NCI-H345 treated with DMSO at 0.1 percent for 48 hours (cell line): ENCODE measurements around the gene GFOD1.
"Not testable (repeated sequence)": the region's sequence is repeated elsewhere in the genome, so short reads cannot be mapped to it uniquely, and the experiment has no call there.

Source experiments
- DNase-seq: peaks from one replicate; lab custom pipeline; 2025; ENCODE audit not compliant: unreplicated experiment; lab: John Stamatoyannopoulos, UW

Gene GFOD1

DNA sequence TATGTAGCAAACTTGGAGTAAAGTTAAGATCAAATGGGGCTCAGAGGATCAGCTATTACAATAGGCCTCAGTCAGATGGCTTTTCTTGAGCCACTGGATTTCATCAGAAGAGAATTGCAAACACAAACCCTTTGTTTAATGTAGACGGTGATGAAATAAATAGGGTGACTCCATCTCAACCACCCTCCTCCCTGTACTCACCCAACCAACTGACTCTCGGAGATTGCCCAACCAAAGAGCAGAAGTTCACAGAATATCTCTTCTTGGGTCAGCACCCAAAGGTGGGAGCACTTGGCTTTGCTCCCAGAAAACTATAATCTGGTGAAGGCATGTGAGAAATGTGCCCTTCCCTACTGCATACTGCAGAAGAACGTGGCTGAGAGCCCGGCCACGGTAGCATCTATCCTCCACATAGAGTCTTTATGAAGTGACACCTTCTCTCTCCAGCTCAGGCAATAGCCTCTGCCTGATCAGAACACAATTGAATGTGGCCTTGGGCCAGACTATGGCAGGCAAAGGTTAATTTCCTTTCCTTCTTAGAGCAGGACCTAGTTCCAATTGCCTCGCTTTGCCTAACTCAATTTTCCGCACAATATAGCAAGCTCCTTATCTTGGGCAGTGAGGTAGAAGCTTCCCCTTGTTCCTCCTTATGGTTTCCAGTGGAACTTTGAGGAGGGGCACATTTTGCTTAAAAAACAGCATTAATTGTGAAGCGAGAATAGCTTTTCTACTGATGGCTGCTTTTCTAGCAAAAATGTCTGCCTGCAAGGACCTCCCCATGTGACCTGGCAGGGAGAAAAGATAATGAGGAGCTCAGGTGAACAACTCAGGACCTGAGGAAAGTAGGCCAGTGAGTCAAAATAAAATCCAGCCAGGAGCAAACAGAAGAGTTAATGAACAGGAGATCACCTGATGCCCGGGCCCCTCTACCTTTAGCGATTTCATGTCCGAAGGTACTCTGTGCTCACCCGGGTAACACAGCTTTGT is 79.4 kb downstream of the GFOD1 start:
- no peak for DNase-seq

DNA sequence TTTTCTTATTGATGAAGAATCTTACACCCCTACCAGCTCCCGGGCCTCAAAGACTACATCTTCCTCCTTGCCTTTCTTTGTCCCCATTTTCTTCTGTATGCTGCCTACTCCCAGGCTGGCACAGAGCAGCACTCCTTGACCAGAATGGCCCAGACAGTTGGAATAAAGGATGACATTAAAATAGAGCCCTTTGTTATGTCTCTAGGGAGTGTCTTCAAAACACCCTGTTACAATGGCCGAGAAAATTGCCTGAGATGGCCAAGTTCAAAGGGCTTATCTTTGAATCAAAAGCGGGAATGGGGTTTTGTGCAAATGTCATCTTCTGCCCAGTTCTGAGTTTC is 80.1 kb downstream of the GFOD1 start:
- no peak for DNase-seq

DNA sequence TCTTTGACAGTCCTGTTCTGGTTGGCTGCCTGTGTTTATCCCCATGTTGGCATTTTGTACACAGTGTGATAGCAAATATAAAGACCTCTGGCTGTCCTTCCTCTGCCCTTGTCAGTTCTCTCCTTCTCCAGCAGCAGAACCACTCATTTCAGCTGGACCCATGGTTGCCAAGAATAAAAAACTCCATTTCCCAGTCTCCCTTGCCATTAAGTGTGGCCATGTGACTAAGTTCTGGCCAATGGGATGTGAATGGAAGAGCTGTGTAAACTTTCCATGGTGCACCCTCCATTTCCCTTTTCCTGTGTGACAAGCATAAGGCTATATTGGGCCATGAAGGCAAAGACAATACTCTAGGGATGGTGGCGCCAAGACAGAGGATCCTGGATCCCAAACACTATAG is 80.6 kb downstream of the GFOD1 start:
- DNase-seq: no peak

DNA sequence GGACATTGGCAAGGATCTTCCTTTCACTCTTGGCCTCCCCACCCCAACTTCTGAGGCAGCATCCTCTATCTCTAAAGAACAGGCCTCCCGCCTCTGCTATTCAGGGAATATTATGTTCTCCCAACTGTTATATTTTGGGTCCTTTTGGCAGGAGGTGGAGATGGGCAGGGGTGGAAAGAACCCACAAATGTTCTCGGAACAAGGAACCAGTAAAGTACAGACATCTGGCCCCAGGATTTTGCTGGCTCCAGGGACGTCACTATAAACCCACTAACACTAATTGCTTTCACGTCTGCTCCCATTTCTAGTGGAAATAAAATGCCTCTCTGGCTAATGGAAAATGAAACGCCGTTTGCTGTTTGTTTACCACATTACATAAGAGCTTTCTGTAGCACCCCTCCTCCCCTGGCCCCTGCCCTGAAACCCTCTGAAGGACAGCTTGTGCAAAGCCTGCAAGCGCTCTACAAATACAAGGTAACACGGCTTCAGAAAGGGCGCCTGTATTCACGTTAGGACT is 81.4 kb downstream of the GFOD1 start:
- no peak for DNase-seq

DNA sequence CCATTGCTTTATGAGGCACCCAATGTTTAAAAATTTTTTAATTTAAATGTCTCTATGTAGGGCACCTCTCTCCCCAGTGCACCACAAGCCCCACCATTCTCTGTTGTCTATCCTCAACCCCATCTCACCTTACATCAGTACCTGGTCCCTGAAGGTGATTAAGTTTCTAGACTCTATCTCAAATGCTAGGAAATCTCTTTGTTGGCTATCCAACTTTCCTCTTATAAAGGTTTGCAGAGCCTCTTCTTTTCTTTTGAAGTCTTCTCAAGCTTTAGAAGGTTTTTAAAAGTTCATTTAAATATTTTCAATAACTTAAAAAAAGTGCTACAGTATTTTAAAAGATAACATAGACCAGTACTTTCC is 82.5 kb downstream of the GFOD1 start:
- DNase-seq: no peak

DNA sequence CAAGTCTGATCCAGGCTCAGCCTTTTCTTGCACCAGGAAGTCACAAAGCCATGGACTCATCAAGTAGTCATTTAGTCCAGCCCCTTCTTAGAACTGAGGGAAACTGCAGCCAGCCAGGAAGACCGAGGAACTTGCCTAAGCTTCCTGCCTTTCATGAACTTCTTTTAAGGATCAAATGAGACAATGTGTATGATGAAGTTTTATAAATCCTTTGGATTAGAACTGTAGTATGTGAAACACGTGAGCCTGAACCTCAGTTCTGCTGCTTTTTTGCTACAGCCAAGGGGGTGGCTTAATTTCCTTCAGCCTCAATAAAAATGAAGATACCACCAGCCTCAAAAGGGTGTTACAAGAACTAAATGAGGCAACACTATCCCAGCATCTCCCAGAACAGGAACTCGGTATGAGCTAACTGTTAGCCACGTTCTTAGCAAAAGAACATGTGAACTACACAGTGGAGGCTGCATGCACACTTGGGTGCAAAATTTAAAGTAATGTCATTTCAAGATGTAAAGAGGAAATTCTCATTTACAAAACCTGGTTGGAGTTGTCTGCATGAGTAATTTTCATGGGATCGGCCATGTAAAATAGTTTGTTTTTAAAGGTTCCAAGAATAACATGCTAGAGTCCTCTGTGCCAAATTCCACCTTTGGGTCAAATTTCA is 83.0 kb downstream of the GFOD1 start:
- no peak for DNase-seq

DNA sequence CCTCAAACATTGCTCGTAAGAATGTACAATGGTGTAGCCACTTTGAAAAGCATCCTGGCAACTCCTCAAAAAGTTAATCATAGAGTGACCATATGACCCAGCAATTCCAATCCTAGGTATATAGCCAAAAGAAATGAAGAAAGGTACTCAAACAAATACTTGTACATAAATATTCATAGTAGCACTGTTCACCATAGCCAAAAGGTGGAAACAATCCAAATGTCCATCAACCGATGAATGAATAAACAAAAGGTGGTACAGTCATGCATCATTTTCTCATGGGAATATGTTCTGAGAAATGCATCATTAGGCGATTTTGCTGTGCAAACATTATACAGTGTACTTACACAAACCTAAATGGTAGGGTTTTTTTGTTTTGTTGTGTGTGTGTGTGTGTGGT is 84.7 kb downstream of the GFOD1 start:
- no peak for DNase-seq

DNA sequence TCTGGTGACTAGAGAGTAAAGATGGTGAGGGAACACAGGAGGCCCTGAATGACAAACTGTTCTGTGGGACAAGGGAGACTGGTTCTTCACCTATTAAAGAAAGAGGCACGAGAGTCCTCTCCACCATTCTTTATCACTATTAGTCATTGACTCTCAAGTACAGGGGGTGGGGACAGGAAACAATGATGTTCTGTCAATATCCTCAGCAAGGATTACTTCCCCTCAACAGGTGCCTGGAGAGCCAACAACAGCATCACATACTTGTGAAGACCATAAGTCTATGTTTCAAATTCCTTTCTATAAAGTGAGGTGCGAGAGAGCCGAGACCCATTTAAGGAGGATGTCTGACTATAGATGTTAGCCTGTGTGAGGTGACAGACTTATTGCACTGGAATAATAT is 86.6 kb downstream of the GFOD1 start:
- DNase-seq: no peak

DNA sequence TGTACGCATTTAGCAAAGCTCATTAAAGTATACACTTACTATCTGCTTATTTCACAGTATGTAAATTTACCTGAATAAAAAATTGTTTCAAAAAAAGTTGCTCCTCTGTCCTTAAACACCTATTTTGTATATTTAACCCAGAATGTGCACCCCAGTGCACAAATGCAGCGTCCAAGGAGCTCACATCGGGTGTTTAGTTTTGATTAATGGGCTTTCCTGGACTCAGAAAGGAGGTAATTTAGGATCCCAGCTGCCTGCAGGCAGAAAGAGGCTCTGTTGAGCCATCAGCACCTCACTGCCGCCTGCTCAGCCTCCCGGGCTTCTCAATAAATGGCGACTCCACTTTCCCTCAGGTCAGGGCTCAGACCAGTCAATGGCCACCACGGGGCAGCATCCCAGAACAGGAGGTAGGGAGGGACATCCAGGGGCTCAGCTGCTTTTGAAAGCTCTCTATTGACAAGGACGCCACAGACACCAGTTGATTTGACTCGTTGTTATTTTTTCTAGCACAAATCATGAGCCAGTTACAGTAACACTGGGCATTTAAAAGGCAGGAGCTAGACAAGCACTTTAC is 88.9 kb downstream of the GFOD1 start:
- no peak for DNase-seq

DNA sequence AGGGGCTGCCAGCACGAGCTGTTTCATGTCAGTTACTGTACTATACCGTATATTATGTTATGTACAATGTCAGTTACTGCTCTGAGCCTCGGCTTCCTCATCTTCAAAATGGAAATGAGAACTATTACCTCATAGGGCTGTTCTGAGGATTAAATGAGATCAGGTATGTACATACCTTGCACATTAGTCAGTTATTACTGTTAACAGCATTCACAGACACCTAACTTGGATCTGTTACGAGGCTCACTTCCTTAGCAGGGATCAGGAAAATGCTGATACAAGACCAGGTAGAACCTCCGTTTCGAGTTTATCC is 89.4 kb downstream of the GFOD1 start:
- no peak for DNase-seq

DNA sequence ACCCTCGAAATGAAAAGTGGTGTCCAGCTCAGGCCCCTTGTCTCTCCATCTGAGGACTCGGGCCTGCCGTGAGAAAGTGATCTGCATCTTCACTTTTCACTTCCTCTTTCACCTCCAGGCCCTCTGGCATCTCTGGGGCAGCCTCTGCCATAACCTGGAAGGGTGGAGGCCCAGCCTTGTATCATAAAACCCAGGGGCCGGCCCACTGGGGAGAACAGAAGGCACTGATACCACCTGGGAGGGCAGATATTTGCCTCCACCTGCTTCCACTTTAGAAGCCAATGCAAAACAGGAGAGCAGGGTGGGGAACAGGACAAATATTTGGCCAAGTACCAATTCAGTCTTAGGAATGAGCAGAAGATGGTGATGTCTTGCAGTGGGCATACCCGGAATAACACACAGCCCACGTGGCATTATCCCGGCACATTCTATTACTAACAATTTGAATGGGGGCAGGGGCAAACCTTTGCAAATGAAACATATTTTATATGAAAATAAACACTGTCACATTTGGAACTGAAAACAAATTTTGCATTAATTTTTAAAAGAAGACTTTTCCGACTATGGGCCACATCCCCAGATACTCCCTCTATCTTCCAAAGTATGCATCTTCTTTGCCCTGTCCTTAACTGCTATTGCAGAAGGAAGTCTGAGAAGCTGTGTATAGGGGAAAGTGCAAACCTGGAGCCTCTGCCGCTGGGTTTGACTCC is 89.9 kb downstream of the GFOD1 start:
- no peak for DNase-seq

DNA sequence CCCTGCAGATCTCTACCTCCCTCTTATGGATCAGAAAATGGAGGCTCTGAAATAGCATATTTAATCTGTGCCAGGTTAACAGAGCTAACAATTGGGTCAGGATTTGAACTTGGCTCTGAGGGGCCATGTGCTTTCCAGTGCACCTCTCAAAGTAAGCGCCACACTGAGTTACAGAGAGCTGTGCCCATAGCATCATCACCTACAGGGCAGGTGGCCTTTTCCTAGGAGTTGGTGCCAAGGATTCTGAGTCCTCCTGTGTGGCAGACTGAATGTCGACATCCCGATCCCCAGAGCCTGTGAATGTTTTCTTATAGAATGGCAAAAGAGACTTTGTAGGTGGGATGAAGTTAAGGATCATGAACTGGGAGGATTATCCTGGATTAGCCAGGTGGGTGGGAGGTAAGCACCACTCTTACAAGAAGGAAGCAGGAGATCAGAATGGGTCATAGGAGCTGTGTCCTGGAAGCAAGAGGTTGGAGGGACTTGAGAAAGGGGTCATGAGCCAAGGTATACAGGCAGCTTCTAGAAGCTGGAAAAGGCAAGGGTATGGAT is 91.1 kb downstream of the GFOD1 start:
- no peak for DNase-seq

DNA sequence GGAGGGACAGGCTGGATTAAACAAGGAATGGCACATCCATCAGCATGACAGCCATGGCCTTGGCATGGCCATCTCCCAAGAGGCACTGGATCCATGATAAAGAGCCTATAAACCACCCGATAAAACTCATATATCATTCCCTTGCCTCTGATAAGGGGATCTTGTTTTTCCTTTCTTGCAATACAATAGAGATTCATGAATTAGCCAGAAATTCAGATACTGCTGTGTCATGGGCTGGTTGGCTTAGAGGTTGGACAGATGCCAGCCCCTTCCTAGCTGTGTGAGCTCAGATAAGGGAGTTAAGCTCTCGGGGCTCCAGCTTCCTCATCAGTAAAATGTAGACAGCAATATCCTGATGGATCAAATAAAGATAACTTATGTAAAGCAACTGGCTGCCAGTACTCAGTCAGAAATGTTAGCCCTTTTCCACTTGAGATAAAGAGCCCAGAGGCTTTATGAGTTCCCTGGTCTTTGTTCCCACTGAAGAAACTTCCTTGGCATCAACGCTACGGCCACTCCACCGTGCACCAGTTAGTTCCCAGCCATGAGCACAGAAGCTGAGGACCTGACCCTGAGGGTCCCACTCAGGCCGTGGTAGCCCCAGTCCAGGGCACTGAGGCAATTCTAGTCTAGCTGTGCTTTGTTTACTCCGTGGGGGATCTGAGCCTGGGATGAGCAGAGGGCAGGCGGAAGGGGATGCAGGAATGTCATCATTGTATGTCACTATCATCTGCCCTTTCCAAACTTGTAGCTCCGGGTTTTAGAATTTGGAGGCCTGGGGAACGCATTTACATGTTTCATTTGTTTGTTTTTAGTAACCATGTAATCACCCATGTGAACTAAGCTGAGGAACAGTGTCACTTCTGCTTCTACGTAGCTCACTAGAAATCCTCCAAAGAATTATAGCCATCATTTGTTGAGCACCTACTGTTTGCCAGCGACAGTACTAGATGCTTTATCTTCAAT is 91.8 kb downstream of the GFOD1 start:
- no peak for DNase-seq

DNA sequence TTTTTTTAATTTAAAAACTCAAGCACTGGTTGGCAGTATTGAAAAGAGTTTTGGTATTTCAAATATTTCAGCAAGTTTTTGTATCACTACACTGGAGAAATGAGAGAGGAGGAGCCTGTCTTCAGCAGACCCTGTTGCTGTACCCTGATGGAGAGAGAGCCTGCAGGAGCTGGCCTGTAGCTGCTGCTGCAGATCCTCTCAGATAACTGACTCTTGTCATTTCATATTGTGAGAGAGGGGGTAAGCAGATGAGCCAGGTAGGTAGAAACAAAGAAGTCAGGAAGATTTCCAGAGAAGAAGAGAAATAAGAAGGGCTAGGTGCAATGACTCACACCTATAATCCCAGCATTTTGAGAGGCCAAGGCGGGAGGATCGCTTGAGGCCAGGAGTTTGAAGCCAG is 94.9 kb downstream of the GFOD1 start:
- DNase-seq: no peak

DNA sequence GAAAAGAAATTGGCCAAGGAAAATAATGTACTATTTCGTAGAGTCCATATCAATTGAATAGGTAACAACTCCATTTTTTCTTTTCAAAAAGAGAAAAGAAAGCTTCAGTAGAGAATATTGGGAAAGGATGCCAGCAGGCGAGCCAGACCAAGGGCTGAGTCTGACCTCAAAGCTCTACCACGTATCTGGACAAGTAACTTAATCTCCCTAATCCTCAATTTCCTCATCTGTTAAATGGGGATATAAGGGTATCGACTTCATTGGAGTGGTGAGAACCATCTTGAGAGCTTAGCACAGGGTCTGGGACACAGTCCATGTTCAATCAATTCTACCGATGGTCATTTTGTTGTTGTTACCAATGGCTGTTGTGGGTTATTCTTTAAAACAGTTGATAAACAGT is 95.9 kb downstream of the GFOD1 start:
- DNase-seq: no peak

DNA sequence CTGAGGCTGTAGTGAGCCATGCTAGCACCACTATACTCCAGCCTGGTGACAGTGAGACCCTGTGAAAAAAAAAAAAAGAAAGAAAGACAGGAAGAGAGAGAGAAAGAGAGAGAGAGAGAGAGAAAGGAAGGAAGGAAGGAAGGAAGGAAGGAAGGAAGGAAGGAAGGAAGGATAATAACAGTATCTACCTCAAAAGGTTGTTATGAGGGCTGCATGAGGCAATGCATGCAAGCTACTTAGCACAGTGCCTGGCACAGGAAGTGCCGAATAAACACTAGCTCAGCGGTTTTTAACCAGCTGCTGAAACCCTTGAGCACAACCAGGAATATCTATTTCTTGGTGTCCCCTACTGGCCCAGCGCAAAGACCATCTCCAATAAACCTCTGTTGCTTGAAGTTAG is 96.7 kb downstream of the GFOD1 start:
- DNase-seq: no peak

DNA sequence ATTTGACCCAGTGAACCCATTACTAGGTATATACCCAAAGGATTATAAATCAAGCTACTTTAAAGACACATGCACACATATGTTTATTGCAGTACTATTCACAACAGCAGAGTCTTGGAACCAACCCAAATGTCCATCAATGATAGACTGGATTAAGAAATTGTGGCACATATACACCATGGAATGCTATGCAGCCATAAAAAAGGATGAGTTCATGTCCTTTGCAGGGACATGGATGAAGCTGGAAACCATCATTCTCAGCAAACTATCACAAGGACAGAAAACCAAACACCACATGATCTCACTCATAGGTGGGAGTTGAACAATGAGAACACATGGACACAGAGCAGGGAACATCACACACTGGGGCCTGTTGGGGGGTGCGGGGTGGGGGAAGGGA is 98.2 kb downstream of the GFOD1 start:
- not testable (repeated sequence) for DNase-seq

DNA sequence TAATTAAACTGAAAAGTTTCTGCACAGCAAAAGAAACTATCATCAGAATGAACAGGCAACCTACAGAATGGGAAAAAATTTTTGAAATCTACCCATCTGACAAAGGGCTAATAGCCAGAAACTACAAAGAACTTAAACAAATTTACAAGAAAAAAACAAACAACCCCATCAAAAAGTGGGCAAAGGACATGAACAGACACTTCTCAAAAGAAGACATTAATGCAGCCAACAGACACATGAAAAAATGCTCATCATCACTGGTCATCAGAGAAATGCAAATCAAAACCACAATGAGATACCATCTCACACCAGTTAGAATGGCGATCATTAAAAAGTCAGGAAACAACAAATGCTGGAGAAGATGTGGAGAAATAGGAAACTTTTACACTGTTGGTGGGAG is 98.6 kb downstream of the GFOD1 start:
- not testable (repeated sequence) for DNase-seq

DNA sequence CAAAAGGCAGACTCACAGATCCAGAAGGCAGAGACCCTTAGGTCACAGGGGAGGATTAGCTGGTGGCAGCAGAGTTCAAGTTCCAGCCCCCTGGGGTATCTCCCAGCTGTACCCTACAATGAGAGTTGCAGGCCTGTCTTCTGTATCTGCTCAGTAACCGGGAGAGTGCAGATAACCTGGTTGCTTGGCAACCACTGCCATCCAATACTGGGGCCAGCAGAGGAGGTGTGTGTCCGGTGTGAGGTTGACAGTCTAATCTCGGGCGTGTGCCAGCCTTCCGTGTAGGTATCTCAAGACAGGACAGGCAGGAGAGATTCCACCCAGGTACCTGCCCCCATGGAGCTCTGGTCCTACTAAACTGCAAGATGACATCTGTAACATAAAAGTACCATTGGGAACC is 102.4 kb downstream of the GFOD1 start:
- DNase-seq: no peak

DNA sequence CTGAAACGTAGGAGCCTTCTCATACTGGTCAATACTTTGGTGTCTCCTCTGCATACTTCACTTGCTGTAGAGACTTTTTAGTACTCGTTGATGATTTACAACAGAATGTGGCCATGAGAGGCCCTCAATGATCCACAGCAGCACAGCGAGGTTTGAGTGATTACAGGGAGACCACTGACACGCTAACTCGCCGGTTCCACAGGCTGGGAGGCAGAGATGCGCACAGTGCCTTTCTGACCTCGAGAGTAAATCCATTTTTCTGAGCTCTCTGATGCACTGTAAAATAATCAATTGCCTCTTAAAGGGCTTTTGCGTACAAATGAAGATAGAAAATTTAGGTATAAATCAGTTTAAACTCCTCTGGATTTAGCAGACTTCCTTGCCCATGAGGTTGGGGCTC is 102.9 kb downstream of the GFOD1 start:
- DNase-seq: no peak
